Urinary bladder (tissue), 4 donors: Measurements from ENCODE around the gene CISD1. TPM values are rescaled to one million over a fixed set of nuclear protein-coding genes. Genes with fewer than 3 reads are reported as not detected.
A peak's percentile ranks its signal among the peaks of the same experiment; 100 is the strongest.
"Not testable (repeated sequence)": the region's sequence is repeated elsewhere in the genome, so short reads cannot be mapped to it uniquely, and the experiment has no call there.

ENCODE experiments used
- DNase-seq: peaks from one replicate; pipeline ENCODE4 v3.0.0-alpha.2; 2015; ENCODE audit errors: extremely low spot score
- H3K27ac ChIP-seq: one replicate; pipeline ENCODE4 v1.5.1; 2013; ENCODE audit warnings: low read depth, mild to moderate bottlenecking, moderate library complexity
- H3K36me3 ChIP-seq: one replicate; pipeline ENCODE4 v1.6.1; 2013; ENCODE audit warnings: mild to moderate bottlenecking, moderate library complexity; ENCODE audit not compliant: insufficient read depth
- H3K4me1 ChIP-seq: one replicate; pipeline ENCODE4 v1.6.1; 2013; ENCODE audit warnings: mild to moderate bottlenecking, moderate library complexity; ENCODE audit not compliant: insufficient read depth
- H3K4me3 ChIP-seq: one replicate; pipeline ENCODE4 v1.5.1; 2013; ENCODE audit warnings: low read depth, low read length
- WGBS: extraction: QIAGEN DNeasy Blood & Tissue Kit; methylation state at CpG from one replicate; pipeline ENCODE4 v1.1.7; 2013; 5-methylcytosine and 5-hydroxymethylcytosine counted together
- polyA plus RNA-seq: library from polyadenylated mRNA; stranded (reverse); fragments of 200-250 nt; gene quantifications from one replicate; pipeline ENCODE4 v1.2.3, GENCODE V29; 2013
- total RNA-seq: library from RNA; depleted of rRNA; stranded (reverse); fragments of >200 nt; gene quantifications from one replicate; pipeline ENCODE4 v1.2.3, GENCODE V29; 2014
- donor health status: healthy with polysubstance abuse.
- donor health status: healthy.

Gene CISD1
- total RNA-seq (22.9 TPM), polyA plus RNA-seq (44.3 TPM)

- under 1% methylated on average over 66 of the region's 66 CpGs for WGBS
- H3K36me3 ChIP-seq: no peaks in the 10 kb centered on the region
- H3K27ac ChIP-seq: peak within 1 kb of the TSS; percentile 97
- peak; percentile 99 for DNase-seq
- peaks cover 1% of the 10 kb centered on the region for H3K4me1 ChIP-seq
- peak within 1 kb of the TSS; percentile 80 for H3K4me3 ChIP-seq
These were observed at the start of gene CISD1 for GRCh38 chr10:58268946-58269781. TSS of gene CISD1 (plus strand) at chr10:58269162. CDS start at chr10:58269274, 112 bp downstream.

DNA sequence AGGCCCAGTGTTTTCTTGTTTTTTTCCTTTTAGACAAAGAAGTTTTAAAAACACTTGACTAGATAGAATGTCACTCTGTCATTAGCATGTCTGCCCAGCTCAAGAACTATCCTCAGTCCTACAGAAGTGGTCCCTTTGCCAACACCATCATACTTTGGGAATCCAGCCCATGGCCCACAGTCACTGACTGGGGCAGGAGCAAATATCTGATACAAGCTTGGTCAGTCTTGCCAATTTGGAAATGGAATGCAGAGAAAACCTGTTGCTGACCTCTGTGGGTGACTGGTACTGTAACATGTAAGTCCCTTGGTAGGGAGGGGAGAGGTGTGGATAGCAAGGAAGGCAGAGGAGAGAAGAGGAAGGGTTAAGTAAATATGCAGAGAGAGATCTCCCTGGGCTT lies 49.1 kb upstream of the CISD1 start:
- H3K36me3 ChIP-seq: no peaks in the 10 kb centered on the region
- H3K4me3 ChIP-seq: no peak overlapping the region
- no peaks in the 10 kb centered on the region for H3K4me1 ChIP-seq
- no peak overlapping the region for H3K27ac ChIP-seq
- DNase-seq: no peak

GRCh38 chr10:58220769-58221451 lies 48.1 kb upstream of the CISD1 start:
- no peak overlapping the region for H3K4me3 ChIP-seq
- DNase-seq: no peak
- no peaks in the 10 kb centered on the region for H3K36me3 ChIP-seq
- WGBS: 95% methylated on average over 2 of the region's 2 CpGs
- no peak overlapping the region for H3K27ac ChIP-seq
- no peaks in the 10 kb centered on the region for H3K4me1 ChIP-seq

GRCh38 chr10:58225654-58226053 lies 43.3 kb upstream of the CISD1 start:
- Histone ChIP-seq H3K27ac (no peak overlapping the region), H3K4me1 (no peaks in the 10 kb centered on the region), H3K4me3 (no peak overlapping the region), H3K36me3 (no peaks in the 10 kb centered on the region)
- 72% methylated on average over 2 of the region's 2 CpGs for whole genome bisulfite sequencing
- no peak for DNase-seq

GRCh38 chr10:58229856-58230255 lies 39.1 kb upstream of the CISD1 start:
- not testable (repeated sequence) for H3K4me3 ChIP-seq, H3K4me1 ChIP-seq, H3K27ac ChIP-seq, H3K36me3 ChIP-seq, DNase-seq
- 91% methylated on average over 7 of the region's 7 CpGs for WGBS

DNA sequence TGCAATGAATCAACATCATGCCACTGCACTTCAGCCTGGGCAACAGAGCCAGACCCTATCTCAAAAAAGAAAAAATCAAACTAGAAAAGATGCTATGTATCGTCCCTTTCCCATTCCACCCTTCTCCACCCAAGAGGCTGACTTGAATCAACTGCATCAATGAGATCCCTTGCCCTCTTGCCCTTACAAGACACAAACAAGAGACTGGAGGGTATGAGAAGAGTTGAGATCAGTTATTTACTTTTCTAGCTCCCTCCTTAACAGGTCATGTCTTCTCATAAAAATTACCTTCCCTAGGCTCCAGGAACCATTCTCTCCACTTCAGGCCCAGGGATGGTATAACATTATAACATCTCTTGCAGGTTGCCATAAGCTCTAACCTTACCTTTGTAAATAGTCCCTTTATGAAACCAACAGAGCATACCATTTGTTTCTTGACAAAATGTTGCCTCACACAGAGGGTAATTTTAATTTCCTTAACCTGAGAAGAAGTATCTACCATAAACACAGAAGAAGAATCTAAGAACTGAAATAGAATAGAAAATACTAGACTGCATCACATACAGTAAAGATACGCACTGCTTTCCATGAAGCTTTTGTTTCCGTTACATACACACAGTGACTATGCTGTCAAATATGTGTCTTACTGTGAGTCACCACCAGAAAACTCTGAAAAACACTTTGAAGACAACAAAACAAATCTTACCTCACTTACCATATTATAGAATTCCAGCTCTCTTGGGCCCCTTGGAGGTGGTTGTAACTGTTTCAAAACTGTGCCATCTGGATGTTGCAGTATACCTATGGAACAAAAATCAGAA lies 31.7 kb upstream of the CISD1 start:
- no peaks in the 10 kb centered on the region for H3K4me1 ChIP-seq
- H3K36me3 ChIP-seq: no peaks in the 10 kb centered on the region
- DNase-seq: no peak
- H3K27ac ChIP-seq: no peak overlapping the region
- 93% methylated on average over 3 of the region's 3 CpGs for WGBS
- no peak overlapping the region for H3K4me3 ChIP-seq

- 78% methylated on average over 5 of the region's 5 CpGs for whole genome bisulfite sequencing
- H3K4me3 ChIP-seq: no peak overlapping the region
- no peak for DNase-seq
These were observed 29.3 kb upstream of the CISD1 start for GRCh38 chr10:58239561-58240169.

GRCh38 chr10:58240531-58240930 lies 28.4 kb upstream of the CISD1 start:
- no peaks in the 10 kb centered on the region for H3K36me3 ChIP-seq
- 71% methylated on average over 4 of the region's 4 CpGs for WGBS

More at GRCh38 chr10:58239561-58240169, 29.3 kb upstream of the CISD1 start:
- Histone ChIP-seq H3K4me1 (no peaks in the 10 kb centered on the region), H3K36me3 (no peaks in the 10 kb centered on the region), H3K27ac (no peak overlapping the region)

DNA sequence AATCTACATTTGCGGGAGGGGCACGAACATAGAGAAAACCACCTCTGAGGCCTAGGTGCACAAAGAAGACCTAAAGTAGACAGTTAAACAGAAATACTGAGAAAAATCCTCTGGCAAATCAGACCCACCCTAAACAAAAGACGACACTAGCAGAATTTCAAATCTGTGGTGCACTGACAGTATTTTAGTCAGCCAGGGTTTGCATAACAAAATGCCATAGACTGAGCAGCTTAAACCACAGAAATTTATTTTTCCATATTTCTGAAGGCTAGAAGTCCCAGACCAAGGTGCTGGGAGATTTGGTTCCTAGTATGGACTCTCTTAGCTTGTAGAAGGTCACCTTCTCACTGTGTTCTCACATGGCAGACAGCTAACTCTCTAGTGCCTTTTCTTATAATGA lies 27.6 kb upstream of the CISD1 start:
- Histone ChIP-seq H3K36me3 (no peaks in the 10 kb centered on the region), H3K27ac (no peak overlapping the region), H3K4me3 (no peak overlapping the region), H3K4me1 (no peaks in the 10 kb centered on the region)
- no peak for DNase-seq
- WGBS: 80% methylated on average over 3 of the region's 3 CpGs

More at GRCh38 chr10:58240531-58240930, 28.4 kb upstream of the CISD1 start:
- Histone ChIP-seq H3K27ac (no peak overlapping the region), H3K4me3 (no peak overlapping the region), H3K4me1 (no peaks in the 10 kb centered on the region)
- no peak for DNase-seq

- Histone ChIP-seq H3K27ac (no peak overlapping the region), H3K4me3 (no peak overlapping the region), H3K4me1 (no peaks in the 10 kb centered on the region), H3K36me3 (no peaks in the 10 kb centered on the region)
- WGBS: 97% methylated on average over 18 of the region's 18 CpGs
- no peak for DNase-seq
These were observed 25.7 kb upstream of the CISD1 start for GRCh38 chr10:58243269-58243668.

- DNase-seq, H3K4me1 ChIP-seq, H3K36me3 ChIP-seq, H3K27ac ChIP-seq, H3K4me3 ChIP-seq: not testable (repeated sequence)
- 94% methylated on average over 31 of the region's 31 CpGs for WGBS
These were observed 25.2 kb upstream of the CISD1 start for GRCh38 chr10:58243801-58244200.

- H3K4me1 ChIP-seq, H3K27ac ChIP-seq, H3K36me3 ChIP-seq, DNase-seq, H3K4me3 ChIP-seq: not testable (repeated sequence)
- 99% methylated on average over 23 of the region's 28 CpGs for WGBS
These were observed 24.7 kb upstream of the CISD1 start for GRCh38 chr10:58244242-58244641.

- not testable (repeated sequence) for H3K4me1 ChIP-seq, H3K36me3 ChIP-seq, H3K4me3 ChIP-seq, H3K27ac ChIP-seq, DNase-seq
- 93% methylated on average over 3 of the region's 3 CpGs for WGBS
These were observed 24.3 kb upstream of the CISD1 start for GRCh38 chr10:58244666-58245065.
